ENCODE data around the gene MEPCE. TPM values are rescaled to one million over a fixed set of nuclear protein-coding genes. Genes with fewer than 3 reads are reported as not detected.
A peak's percentile ranks its signal among the peaks of the same experiment; 100 is the strongest.

The MEPCE gene
- total and polyA plus RNA-seq, 2 experiments from 2014 or later, result 15.8 to 23.1 TPM

GRCh38 chr7:100431286-100431735 is 1.7 kb downstream of the MEPCE start:
- H3K9me3 ChIP-seq (ENCODE audit: low read depth), result no peaks in the 10 kb centered on the region
- no peaks in the 10 kb centered on the region for H3K36me3 ChIP-seq (replicated peaks; ENCODE audit: insufficient read depth, low read depth)
- 96% methylated on average over 22 of the region's 23 CpGs for WGBS (ENCODE audit: low lambda C conversion rate, missing lambda C conversion rate)
- no peak overlapping the region for H3K27ac ChIP-seq
- peaks cover 35% of the 10 kb centered on the region for H3K4me1 ChIP-seq (ENCODE audit: insufficient read depth)
- H3K9me2 ChIP-seq (replicated peaks; ENCODE audit: insufficient read depth), result no peaks in the 10 kb centered on the region
- H3K27me3 ChIP-seq, result no peaks in the 10 kb centered on the region
- no peak for DNase-seq (ENCODE audit: low spot score)
- H3K4me2 ChIP-seq, result peak overlapping the region; percentile 74
- H4K20me1 ChIP-seq (ENCODE audit: insufficient read depth, poor library complexity, severe bottlenecking), result peaks cover 3% of the 10 kb centered on the region
- H3K4me3 ChIP-seq, result no peak overlapping the region
- TF ChIP-seq EZH2 (IDR thresholded peaks at IDR 0.05; ENCODE audit: borderline replicate concordance), result no peak
- H3K79me2 ChIP-seq, result peaks cover 54% of the 10 kb centered on the region
- H2AFZ ChIP-seq, result no peak overlapping the region

- Histone ChIP-seq H2AFZ (no peak overlapping the region), H3K4me3 (no peak overlapping the region), H3K27ac (no peak overlapping the region), H3K79me2 (peaks cover 54% of the 10 kb centered on the region), H3K9me2 (replicated peaks; ENCODE audit: insufficient read depth) (no peaks in the 10 kb centered on the region), H3K9me3 (ENCODE audit: low read depth) (no peaks in the 10 kb centered on the region), H3K27me3 (no peaks in the 10 kb centered on the region), H3K4me1 (ENCODE audit: insufficient read depth) (peaks cover 35% of the 10 kb centered on the region), H4K20me1 (ENCODE audit: insufficient read depth, poor library complexity, severe bottlenecking) (peaks cover 3% of the 10 kb centered on the region), H3K4me2 (peak overlapping the region; percentile 74), H3K36me3 (replicated peaks; ENCODE audit: insufficient read depth, low read depth) (no peaks in the 10 kb centered on the region)
- TF ChIP-seq EZH2phosphoT487 (IDR thresholded peaks at IDR 0.05; ENCODE audit: low read depth, severe bottlenecking, unreplicated experiment), result no peak
- TF ChIP-seq EZH2 (IDR thresholded peaks at IDR 0.05; ENCODE audit: borderline replicate concordance), result no peak
- TF ChIP-seq CTCF (IDR thresholded peaks at IDR 0.05; ENCODE audit: poor library complexity), result no peak
- DNase-seq (ENCODE audit: low spot score), result no peak
- 84% methylated on average over 4 of the region's 4 CpGs for WGBS (ENCODE audit: low lambda C conversion rate, missing lambda C conversion rate)
These were observed 2.4 kb downstream of the MEPCE start for GRCh38 chr7:100432053-100432452.

- Histone ChIP-seq H3K9me3 (ENCODE audit: low read depth) (no peaks in the 10 kb centered on the region), H3K4me2 (peak overlapping the region; percentile 74), H3K27ac (no peak overlapping the region), H3K4me1 (ENCODE audit: insufficient read depth) (peaks cover 35% of the 10 kb centered on the region), H4K20me1 (ENCODE audit: insufficient read depth, poor library complexity, severe bottlenecking) (peaks cover 3% of the 10 kb centered on the region), H2AFZ (no peak overlapping the region), H3K36me3 (replicated peaks; ENCODE audit: insufficient read depth, low read depth) (no peaks in the 10 kb centered on the region), H3K27me3 (no peaks in the 10 kb centered on the region), H3K79me2 (peaks cover 54% of the 10 kb centered on the region), H3K9me2 (replicated peaks; ENCODE audit: insufficient read depth) (no peaks in the 10 kb centered on the region), H3K4me3 (no peak overlapping the region)
- TF ChIP-seq CTCF (IDR thresholded peaks at IDR 0.05; ENCODE audit: poor library complexity), result no peak
- TF ChIP-seq EZH2phosphoT487 (IDR thresholded peaks at IDR 0.05; ENCODE audit: low read depth, severe bottlenecking, unreplicated experiment), result no peak
- TF ChIP-seq EZH2 (IDR thresholded peaks at IDR 0.05; ENCODE audit: borderline replicate concordance), result no peak
- WGBS (ENCODE audit: low lambda C conversion rate, missing lambda C conversion rate), result 93% methylated on average over 21 of the region's 21 CpGs
- DNase-seq (ENCODE audit: low spot score), result no peak
These were observed 3.1 kb downstream of the MEPCE start for GRCh38 chr7:100432621-100433275.

- Histone ChIP-seq H3K79me2 (peaks cover 54% of the 10 kb centered on the region), H3K9me3 (ENCODE audit: low read depth) (no peaks in the 10 kb centered on the region), H3K9me2 (replicated peaks; ENCODE audit: insufficient read depth) (no peaks in the 10 kb centered on the region), H3K4me2 (no peak overlapping the region), H2AFZ (no peak overlapping the region), H3K4me1 (ENCODE audit: insufficient read depth) (peaks cover 35% of the 10 kb centered on the region), H3K27ac (no peak overlapping the region), H3K36me3 (replicated peaks; ENCODE audit: insufficient read depth, low read depth) (no peaks in the 10 kb centered on the region), H4K20me1 (ENCODE audit: insufficient read depth, poor library complexity, severe bottlenecking) (peaks cover 3% of the 10 kb centered on the region), H3K27me3 (no peaks in the 10 kb centered on the region), H3K4me3 (no peak overlapping the region)
- TF ChIP-seq CTCF (IDR thresholded peaks at IDR 0.05; ENCODE audit: poor library complexity) (no peak), EZH2phosphoT487 (IDR thresholded peaks at IDR 0.05; ENCODE audit: low read depth, severe bottlenecking, unreplicated experiment) (no peak), EZH2 (IDR thresholded peaks at IDR 0.05; ENCODE audit: borderline replicate concordance) (no peak)
- 81% methylated on average over 4 of the region's 4 CpGs for WGBS (ENCODE audit: low lambda C conversion rate, missing lambda C conversion rate)
- DNase-seq (ENCODE audit: low spot score), result no peak
These were observed 3.6 kb downstream of the MEPCE start for GRCh38 chr7:100433276-100433591.

Measured in hepatocyte (in vitro differentiated cells).